Lower lobe of right lung (tissue), 2 donors: ENCODE results near the gene STPG2. TPM values are rescaled to one million over a fixed set of nuclear protein-coding genes. Genes with fewer than 3 reads are reported as not detected.

Source experiments
- ATAC-seq, 2 donors: fragments of 200-7000 bp; cut with Tn5 transposase; one replicate each; pipeline ENCODE4 v1.9.1; 2020 to 2022; ENCODE audit warnings: mild to moderate bottlenecking in 2 of 2, moderate library complexity in 2 of 2
- DNase-seq: peaks from one replicate; pipeline ENCODE4 v3.0.0-alpha.2; 2020
- H3K27ac ChIP-seq: fragments of 200-600 bp; one replicate; pipeline ENCODE4 v1.8.0; 2022
- H3K27me3 ChIP-seq: fragments of 200-600 bp; one replicate; pipeline ENCODE4 v1.8.0; 2022; ENCODE audit warnings: low read depth
- H3K36me3 ChIP-seq: fragments of 200-600 bp; one replicate; pipeline ENCODE4 v1.8.0; 2022; ENCODE audit warnings: mild to moderate bottlenecking
- H3K4me1 ChIP-seq: fragments of 200-600 bp; one replicate; pipeline ENCODE4 v1.8.0; 2022
- H3K4me3 ChIP-seq: fragments of 200-600 bp; one replicate; pipeline ENCODE4 v1.8.0; 2022; ENCODE audit warnings: mild to moderate bottlenecking
- H3K9me3 ChIP-seq: fragments of 200-600 bp; one replicate; pipeline ENCODE4 v1.8.0; 2022
- CTCF ChIP-seq: fragments of 200-600 bp; IDR thresholded peaks from one replicate; pipeline ENCODE4 v1.8.0; 2022; ENCODE audit warnings: antibody characterized with exemption, mild to moderate bottlenecking
- intact Hi-C: fragments of 100-400 bp; cut with DNase I; formaldehyde crosslinking; loops from one replicate; pipeline ENCODE4 v1.11.0; 2022
- total RNA-seq: library from RNA; stranded (reverse); fragmentation: NEBNext Ultra II Directional; extraction: Animal tissue kit (Norgen Biotek cat#: 25700); gene quantifications from one replicate; pipeline ENCODE4 v1.2.1, GENCODE V29; 2021
- donor health status: DM: no; HTN: yes; CAD: no; lungs with severe emphysema.

STPG2 gene
- total RNA-seq, 1 donor from 2014 or later, result 1.1 TPM

- Histone ChIP-seq H3K27ac (no peak overlapping the region), H3K36me3 (no peaks in the 10 kb centered on the region), H3K4me3 (no peak overlapping the region), H3K27me3 (no peaks in the 10 kb centered on the region), H3K9me3 (no peaks in the 10 kb centered on the region), H3K4me1 (no peaks in the 10 kb centered on the region)
- TF ChIP-seq CTCF, result no peak
- intact Hi-C loops, result no loop called here
- DNase-seq (no peak), ATAC-seq (no peak)
Observed at GRCh38 chr4:97778174-97778573, 365.1 kb downstream of the STPG2 start.

GRCh38 chr4:97774347-97774989, 368.8 kb downstream of the STPG2 start:
- DNase-seq, result no peak
- Histone ChIP-seq H3K4me3 (no peak overlapping the region), H3K4me1 (no peaks in the 10 kb centered on the region), H3K27me3 (no peaks in the 10 kb centered on the region), H3K36me3 (no peaks in the 10 kb centered on the region), H3K27ac (no peak overlapping the region), H3K9me3 (no peaks in the 10 kb centered on the region)
- ATAC-seq, result no peak
- TF ChIP-seq CTCF, result no peak
- intact Hi-C loops, result no loop called here

- no peak for TF ChIP-seq CTCF
- no peak for ATAC-seq
Observed at GRCh38 chr4:97770222-97770621, 373.1 kb downstream of the STPG2 start.

GRCh38 chr4:97762115-97762512, 381.2 kb downstream of the STPG2 start:
- H3K36me3 ChIP-seq, result no peaks in the 10 kb centered on the region
- no peaks in the 10 kb centered on the region for H3K4me1 ChIP-seq
- H3K9me3 ChIP-seq, result no peaks in the 10 kb centered on the region
- no peak overlapping the region for H3K4me3 ChIP-seq
- DNase-seq, result no peak
- intact Hi-C loops, result no loop called here
- TF ChIP-seq CTCF, result no peak
- no peak overlapping the region for H3K27ac ChIP-seq
- no peaks in the 10 kb centered on the region for H3K27me3 ChIP-seq
- ATAC-seq, result no peak

More at GRCh38 chr4:97770222-97770621, 373.1 kb downstream of the STPG2 start:
- DNase-seq, result no peak
- Histone ChIP-seq H3K9me3 (no peaks in the 10 kb centered on the region), H3K36me3 (no peaks in the 10 kb centered on the region), H3K27me3 (no peaks in the 10 kb centered on the region), H3K27ac (no peak overlapping the region), H3K4me1 (no peaks in the 10 kb centered on the region), H3K4me3 (no peak overlapping the region)
- intact Hi-C loops, result no loop called here

GRCh38 chr4:97761445-97762114, 381.7 kb downstream of the STPG2 start:
- no peak for DNase-seq
- intact Hi-C loops, result no loop called here

More at GRCh38 chr4:97761445-97762114, 381.7 kb downstream of the STPG2 start:
- no peak for ATAC-seq
- TF ChIP-seq CTCF, result no peak
- Histone ChIP-seq H3K9me3 (no peaks in the 10 kb centered on the region), H3K27ac (no peak overlapping the region), H3K4me3 (no peak overlapping the region), H3K27me3 (no peaks in the 10 kb centered on the region), H3K36me3 (no peaks in the 10 kb centered on the region), H3K4me1 (no peaks in the 10 kb centered on the region)
